PC-3 (cell line): Measurements from ENCODE around the gene SIL1. TPM values are rescaled to one million over a fixed set of nuclear protein-coding genes. Genes with fewer than 3 reads are reported as not detected.

Experiments
- ATAC-seq: fragments of 200-7000 bp; cut with Tn5 transposase; 2 replicates; pipeline ENCODE4 v1.9.1; 2020; ENCODE audit warnings: mild to moderate bottlenecking, moderate library complexity
- BruUV-seq: library from RNA; stranded (reverse); fragments of 400-500 nt; replicated peaks from 2 replicates; lab custom pipeline; 2021; lab: Mats Ljungman, UMichigan
- CTCF ChIA-PET: fragments of 300-600 bp; sonication (Branson Sonifier 250); formaldehyde crosslinking; loops from one replicate; lab custom pipeline; 2022; ENCODE audit warnings: antibody characterized with exemption; lab: Charles Lee
- POLR2A ChIA-PET: fragments of 300-600 bp; sonication (Branson Sonifier 250); formaldehyde crosslinking; loops from one replicate; lab custom pipeline; 2022; ENCODE audit warnings: antibody characterized with exemption; ENCODE audit not compliant: unreplicated experiment; lab: Charles Lee
- DNase-seq: peaks from one replicate; pipeline ENCODE4 v3.0.0-alpha.2; 2015
- H2AFZ ChIP-seq: fragments of 300-600 bp; sonication (generic); 2 replicates; pipeline ENCODE4 v1.6.0; 2016; ENCODE audit warnings: antibody characterized with exemption, low read length
- H3F3A ChIP-seq: fragments of 300-600 bp; sonication (generic); one replicate; pipeline ENCODE4 v1.6.0; 2017; ENCODE audit warnings: antibody characterized with exemption, low read length, control low read depth, mild to moderate bottlenecking; ENCODE audit not compliant: unreplicated experiment
- H3K27ac ChIP-seq: fragments of 300-600 bp; sonication (generic); 2 replicates; pipeline ENCODE4 v1.5.1; 2016; ENCODE audit warnings: mild to moderate bottlenecking, low read length
- H3K27me3 ChIP-seq: fragments of 300-600 bp; sonication (generic); 2 replicates; pipeline ENCODE4 v1.6.1; 2016; ENCODE audit warnings: low read length, mixed read lengths
- H3K36me3 ChIP-seq: fragments of 300-600 bp; sonication (generic); 2 replicates; pipeline ENCODE4 v1.6.1; 2016; ENCODE audit warnings: low read depth, mixed run types, low read length, mixed read lengths
- H3K4me1 ChIP-seq: fragments of 300-600 bp; sonication (generic); 2 replicates; pipeline ENCODE4 v1.5.1; 2016; ENCODE audit warnings: low read length; ENCODE audit not compliant: insufficient read depth
- H3K4me2 ChIP-seq: fragments of 300-600 bp; sonication (generic); 2 replicates; pipeline ENCODE4 v1.6.0; 2016; ENCODE audit warnings: low read length
- H3K4me3 ChIP-seq: fragments of 300-600 bp; sonication (generic); 2 replicates; pipeline ENCODE4 v1.5.1; 2016; ENCODE audit warnings: mild to moderate bottlenecking, low read length, mixed read lengths
- H3K79me2 ChIP-seq: fragments of 300-600 bp; sonication (generic); 2 replicates; pipeline ENCODE4 v1.6.1; 2017; ENCODE audit warnings: low read length, mixed read lengths
- H3K9ac ChIP-seq: fragments of 300-600 bp; sonication (generic); 2 replicates; pipeline ENCODE4 v1.6.0; 2016; ENCODE audit warnings: mild to moderate bottlenecking, low read length
- H3K9me2 ChIP-seq: fragments of 300-600 bp; sonication (generic); replicated peaks from 2 replicates; pipeline ENCODE4 v1.6.1; 2016; ENCODE audit warnings: mixed run types, low read length, mixed read lengths
- H3K9me3 ChIP-seq: fragments of 300-600 bp; sonication (generic); 2 replicates; pipeline ENCODE4 v1.6.1; 2016; ENCODE audit warnings: low read length, mixed read lengths
- H4K20me1 ChIP-seq: fragments of 300-600 bp; sonication (generic); 2 replicates; pipeline ENCODE4 v1.6.1; 2016; ENCODE audit warnings: low read length, mixed read lengths
- CTCF ChIP-seq: fragments of 300-600 bp; sonication (generic); conservative IDR thresholded peaks from 2 replicates; pipeline ENCODE4 v1.5.1; 2017; ENCODE audit warnings: antibody characterized with exemption, low read depth, mild to moderate bottlenecking, low read length
- EZH2 ChIP-seq: fragments of 300-600 bp; sonication (generic); IDR thresholded peaks from one replicate; pipeline ENCODE4 v1.6.1; 2017; ENCODE audit warnings: antibody characterized with exemption, mild to moderate bottlenecking, low read length; ENCODE audit not compliant: unreplicated experiment
- EZH2phosphoT487 ChIP-seq: fragments of 300-600 bp; sonication (generic); IDR thresholded peaks from 2 replicates; pipeline ENCODE4 v1.6.1; 2018; ENCODE audit warnings: mild to moderate bottlenecking, antibody characterized with exemption, low read length, borderline replicate concordance
- intact Hi-C: fragments of 100-400 bp; cut with micrococcal nuclease; formaldehyde crosslinking; loops from 2 replicates; pipeline ENCODE4 v1.9.0; 2023
- total RNA-seq: library from RNA; depleted of rRNA; stranded (reverse); fragments of >200 nt; gene quantifications from 2 replicates; pipeline ENCODE4 v1.2.3, GENCODE V29; 2014

The SIL1 gene
- total RNA-seq, 1 experiment from 2014 or later: 7.9 TPM

GRCh38 chr5:139157556-139157955 lies 40.6 kb downstream of the SIL1 start:
- H3K27ac ChIP-seq: no peak overlapping the region

GRCh38 chr5:139156814-139157213 lies 41.4 kb downstream of the SIL1 start:
- intact Hi-C loops: no loop called here

More at GRCh38 chr5:139157556-139157955, 40.6 kb downstream of the SIL1 start:
- Histone ChIP-seq H3K4me1 (no peaks in the 10 kb centered on the region), H3K9me2 (no peaks in the 10 kb centered on the region), H3K9ac (no peak overlapping the region), H3F3A (no peaks in the 10 kb centered on the region), H2AFZ (no peak overlapping the region), H3K9me3 (no peaks in the 10 kb centered on the region), H3K79me2 (no peaks in the 10 kb centered on the region), H3K27me3 (no peaks in the 10 kb centered on the region), H3K36me3 (no peaks in the 10 kb centered on the region), H3K4me3 (no peak overlapping the region), H3K4me2 (no peak overlapping the region), H4K20me1 (no peaks in the 10 kb centered on the region)
- intact Hi-C loops: no loop called here
- ChIA-PET POLR2A (no interaction called here), CTCF (no interaction called here)
- DNase-seq (peak; percentile 13), ATAC-seq (no peak)
- BruUV-seq: no TSS peak
- no peak for TF ChIP-seq EZH2phosphoT487
- TF ChIP-seq EZH2: no peak
- no peak for TF ChIP-seq CTCF

More at GRCh38 chr5:139156814-139157213, 41.4 kb downstream of the SIL1 start:
- POLR2A ChIA-PET: no interaction called here
- no peak for DNase-seq
- no peak overlapping the region for H3K27ac ChIP-seq
- H3K79me2 ChIP-seq: no peaks in the 10 kb centered on the region
- no peaks in the 10 kb centered on the region for H3K9me2 ChIP-seq
- no peak overlapping the region for H3K9ac ChIP-seq
- no peaks in the 10 kb centered on the region for H4K20me1 ChIP-seq
- ATAC-seq: no peak
- no peaks in the 10 kb centered on the region for H3K4me1 ChIP-seq
- no peak overlapping the region for H2AFZ ChIP-seq
- no peak overlapping the region for H3K4me3 ChIP-seq
- H3K9me3 ChIP-seq: no peaks in the 10 kb centered on the region
- no peaks in the 10 kb centered on the region for H3K27me3 ChIP-seq
- CTCF ChIA-PET: no interaction called here
- no peak for TF ChIP-seq EZH2phosphoT487
- TF ChIP-seq CTCF: no peak
- TF ChIP-seq EZH2: no peak
- no TSS peak for BruUV-seq
- H3K36me3 ChIP-seq: no peaks in the 10 kb centered on the region
- no peaks in the 10 kb centered on the region for H3F3A ChIP-seq
- no peak overlapping the region for H3K4me2 ChIP-seq
